HG03064 (cell line): ENCODE measurements around the gene SYNPO2.

ENCODE experiments used
- ATAC-seq: cut with Tn5 transposase; IDR thresholded peaks from one replicate; pipeline ENCODE4 v1.9.1; 2021; ENCODE audit warnings: low read depth; ENCODE audit not compliant: unreplicated experiment

The SYNPO2 gene, protein sequence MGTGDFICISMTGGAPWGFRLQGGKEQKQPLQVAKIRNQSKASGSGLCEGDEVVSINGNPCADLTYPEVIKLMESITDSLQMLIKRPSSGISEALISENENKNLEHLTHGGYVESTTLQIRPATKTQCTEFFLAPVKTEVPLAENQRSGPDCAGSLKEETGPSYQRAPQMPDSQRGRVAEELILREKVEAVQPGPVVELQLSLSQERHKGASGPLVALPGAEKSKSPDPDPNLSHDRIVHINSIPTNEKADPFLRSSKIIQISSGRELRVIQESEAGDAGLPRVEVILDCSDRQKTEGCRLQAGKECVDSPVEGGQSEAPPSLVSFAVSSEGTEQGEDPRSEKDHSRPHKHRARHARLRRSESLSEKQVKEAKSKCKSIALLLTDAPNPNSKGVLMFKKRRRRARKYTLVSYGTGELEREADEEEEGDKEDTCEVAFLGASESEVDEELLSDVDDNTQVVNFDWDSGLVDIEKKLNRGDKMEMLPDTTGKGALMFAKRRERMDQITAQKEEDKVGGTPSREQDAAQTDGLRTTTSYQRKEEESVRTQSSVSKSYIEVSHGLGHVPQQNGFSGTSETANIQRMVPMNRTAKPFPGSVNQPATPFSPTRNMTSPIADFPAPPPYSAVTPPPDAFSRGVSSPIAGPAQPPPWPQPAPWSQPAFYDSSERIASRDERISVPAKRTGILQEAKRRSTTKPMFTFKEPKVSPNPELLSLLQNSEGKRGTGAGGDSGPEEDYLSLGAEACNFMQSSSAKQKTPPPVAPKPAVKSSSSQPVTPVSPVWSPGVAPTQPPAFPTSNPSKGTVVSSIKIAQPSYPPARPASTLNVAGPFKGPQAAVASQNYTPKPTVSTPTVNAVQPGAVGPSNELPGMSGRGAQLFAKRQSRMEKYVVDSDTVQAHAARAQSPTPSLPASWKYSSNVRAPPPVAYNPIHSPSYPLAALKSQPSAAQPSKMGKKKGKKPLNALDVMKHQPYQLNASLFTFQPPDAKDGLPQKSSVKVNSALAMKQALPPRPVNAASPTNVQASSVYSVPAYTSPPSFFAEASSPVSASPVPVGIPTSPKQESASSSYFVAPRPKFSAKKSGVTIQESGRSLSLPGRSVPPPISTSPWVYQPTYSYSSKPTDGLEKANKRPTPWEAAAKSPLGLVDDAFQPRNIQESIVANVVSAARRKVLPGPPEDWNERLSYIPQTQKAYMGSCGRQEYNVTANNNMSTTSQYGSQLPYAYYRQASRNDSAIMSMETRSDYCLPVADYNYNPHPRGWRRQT

DNA sequence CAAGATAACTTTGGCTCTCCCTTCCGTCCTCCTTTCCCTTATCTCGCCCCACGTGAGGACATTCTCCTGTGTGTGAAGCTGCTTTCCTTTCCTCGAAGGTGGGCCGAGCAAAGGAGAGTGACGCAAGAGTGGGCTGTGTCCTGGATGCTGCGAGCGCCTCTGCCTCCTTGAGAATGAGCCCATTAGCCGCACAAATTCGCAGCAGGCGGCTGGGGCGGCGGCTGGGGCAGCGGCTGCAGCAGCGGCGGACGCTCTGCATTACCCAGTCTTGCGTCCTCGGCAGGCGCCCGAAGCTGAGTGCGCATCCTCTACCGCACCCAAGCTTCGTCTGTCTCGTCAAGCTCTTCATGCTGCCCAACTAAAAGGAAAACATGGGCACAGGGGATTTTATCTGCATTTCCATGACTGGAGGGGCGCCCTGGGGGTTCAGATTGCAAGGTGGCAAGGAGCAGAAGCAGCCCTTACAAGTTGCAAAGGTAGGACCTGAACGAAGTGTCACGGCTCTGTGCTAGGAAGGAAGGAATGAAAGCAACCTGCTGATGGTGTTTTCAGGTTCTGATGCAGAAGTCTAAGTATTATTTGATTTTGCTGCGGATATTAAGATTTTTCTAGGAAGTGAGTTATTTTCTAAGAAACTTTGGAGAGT, at the start of gene SYNPO2:
Gene SYNPO2, plus strand, starts transcription at position 189 of the 646 bp plus-strand sequence. Its CDS starts 183 bp downstream, at position 372.
- peak; percentile 62 for ATAC-seq

DNA sequence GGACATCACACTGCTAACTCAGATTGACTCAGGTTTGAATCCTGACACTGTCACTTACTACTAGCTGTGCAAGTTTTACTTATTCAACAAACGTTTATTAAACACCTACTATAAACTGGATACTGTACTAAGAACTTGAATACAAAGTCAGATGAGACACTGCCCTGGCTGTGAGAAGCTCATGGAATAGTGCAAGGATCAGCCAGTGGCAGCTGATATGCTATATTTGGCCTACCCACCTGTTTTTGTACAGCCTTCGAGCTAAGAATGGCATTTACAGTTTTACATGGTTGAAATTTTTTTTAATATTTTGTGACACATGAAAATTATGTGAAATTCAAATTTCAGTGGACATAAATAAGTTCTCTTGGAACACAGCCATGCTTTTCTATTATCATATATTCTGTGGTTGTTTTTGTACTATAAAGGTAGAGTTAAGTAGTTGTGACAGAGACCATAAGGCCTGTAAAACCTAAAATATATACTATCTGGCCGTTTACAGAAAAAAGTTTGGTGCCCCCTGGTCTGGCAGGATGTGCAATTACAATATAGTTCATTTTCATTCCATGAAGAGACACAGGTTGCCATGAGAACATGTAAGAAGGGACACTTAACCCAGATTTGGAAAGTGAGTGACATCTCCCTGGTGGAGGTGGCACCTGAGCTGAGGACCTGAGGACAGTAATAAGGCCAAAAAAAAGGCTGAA, 49.3 kb upstream of the SYNPO2 start:
- ATAC-seq = no peak

DNA sequence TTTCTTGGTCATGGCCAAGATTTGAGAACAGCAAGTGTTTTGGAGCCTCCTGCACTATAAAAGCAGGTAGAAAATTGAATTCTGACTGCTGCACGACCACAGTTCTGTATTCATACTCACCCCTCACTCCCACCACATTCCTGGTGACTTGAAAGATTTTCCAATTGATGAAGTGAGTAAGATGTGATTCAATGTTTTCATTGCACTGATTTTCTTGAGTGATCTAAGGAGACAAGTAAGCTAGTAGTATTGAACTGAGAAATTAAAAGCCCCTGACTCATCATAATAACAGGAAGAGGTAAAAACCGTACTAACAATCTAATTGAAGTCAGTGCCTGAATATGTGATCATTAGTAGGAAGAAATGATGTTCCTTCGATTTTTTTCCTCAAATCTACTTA, 46.6 kb upstream of the SYNPO2 start:
- ATAC-seq = no peak

DNA sequence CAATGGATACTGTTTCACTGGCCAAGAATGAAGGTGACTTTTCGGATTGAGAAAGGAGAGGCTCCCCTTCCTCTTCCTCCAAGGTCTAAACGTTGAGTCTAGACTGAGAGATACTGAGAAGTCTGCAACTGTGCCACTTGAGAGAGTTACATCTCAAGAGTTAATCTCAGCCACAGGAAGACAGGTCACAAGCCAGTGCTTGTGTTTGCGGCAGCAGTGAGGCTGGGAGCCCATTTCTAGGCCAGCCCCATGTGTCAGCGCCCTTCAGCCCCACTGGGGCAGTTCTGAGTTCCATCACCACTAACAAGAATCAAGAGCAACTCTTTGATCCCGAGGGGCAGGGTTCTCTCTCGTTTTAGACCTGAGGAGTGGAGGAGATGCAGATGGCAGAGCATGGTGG, 45.4 kb upstream of the SYNPO2 start:
- ATAC-seq = no peak

DNA sequence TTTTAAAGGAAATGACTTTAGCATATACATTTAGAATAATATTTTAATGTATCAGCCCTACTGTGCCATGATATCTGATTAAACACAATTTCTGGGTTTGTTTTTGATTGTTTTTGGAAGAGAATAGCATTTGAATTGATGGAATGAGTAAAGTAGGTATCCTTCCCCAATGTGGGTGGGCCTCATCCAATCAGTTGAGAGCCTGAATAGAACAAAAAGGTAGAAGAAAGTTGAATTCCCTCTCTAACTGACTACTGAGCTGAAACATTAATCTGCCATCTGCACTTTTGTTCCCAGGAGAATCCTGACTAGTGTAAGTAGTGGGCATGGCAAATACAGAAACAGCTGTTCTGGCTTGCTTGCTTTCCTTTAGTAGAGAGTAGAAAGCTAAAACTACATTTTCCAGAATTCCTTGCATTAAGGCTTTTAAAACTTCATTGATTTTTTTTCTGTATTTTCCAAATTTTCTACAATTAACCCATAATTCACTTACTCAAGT, 43.1 kb upstream of the SYNPO2 start:
- ATAC-seq = no peak

DNA sequence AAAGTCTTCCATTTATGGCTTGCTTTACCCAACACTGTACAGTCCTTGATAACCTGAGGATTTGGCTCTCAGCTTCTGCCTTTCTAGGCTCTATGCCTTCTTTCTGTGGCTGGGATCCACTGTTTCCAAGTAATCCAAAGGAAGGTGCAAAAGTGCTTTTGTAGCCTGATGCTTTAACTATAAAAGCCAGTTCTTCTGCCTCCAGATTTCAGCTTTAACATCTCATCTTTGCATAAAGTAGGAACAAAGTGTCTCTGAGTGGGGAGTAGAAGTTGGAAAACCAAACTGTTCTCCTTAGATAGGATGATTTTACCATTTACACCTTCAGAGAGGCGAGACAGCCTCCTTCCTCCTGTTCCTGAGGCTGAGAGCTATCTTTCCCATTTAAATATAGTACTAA, 41.7 kb upstream of the SYNPO2 start:
- no peak for ATAC-seq

DNA sequence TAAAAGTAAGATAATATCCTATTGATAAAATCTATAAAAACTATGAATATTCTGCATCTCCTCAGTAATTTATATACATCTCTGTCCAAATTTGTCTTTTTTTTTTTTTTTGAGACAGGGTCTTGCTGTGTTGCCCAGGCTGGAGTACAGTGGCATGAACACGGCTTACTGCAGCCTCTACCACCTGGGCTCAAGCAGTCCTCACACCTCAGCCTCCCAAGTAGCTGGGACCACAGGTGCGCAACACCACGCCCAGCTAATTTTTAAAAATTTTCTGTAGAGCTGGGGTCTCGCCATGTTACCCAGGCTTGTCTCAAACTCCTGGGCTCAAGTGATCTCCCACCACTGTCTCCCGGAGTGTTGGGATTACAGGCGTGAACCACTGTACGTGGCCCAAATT, 40.4 kb upstream of the SYNPO2 start:
- no peak for ATAC-seq

DNA sequence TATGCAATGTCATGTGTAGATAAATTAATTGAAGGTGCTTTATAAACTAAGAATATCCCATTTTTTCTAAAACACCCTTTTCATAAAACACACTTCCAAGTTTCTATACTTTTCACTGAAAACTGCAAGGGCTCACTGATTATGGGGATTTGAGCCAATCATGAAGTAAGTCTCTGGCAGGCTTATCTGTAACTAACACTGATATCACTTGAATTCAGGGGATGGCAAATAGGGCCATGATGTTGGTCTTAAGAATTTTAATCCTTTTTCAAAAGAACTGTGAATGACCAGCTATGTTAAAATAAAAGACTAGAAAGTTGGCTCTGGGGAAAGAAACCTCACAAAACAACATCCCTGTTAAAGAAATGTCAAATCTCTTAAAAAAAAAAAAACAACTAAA, 39.8 kb upstream of the SYNPO2 start:
- ATAC-seq = no peak

DNA sequence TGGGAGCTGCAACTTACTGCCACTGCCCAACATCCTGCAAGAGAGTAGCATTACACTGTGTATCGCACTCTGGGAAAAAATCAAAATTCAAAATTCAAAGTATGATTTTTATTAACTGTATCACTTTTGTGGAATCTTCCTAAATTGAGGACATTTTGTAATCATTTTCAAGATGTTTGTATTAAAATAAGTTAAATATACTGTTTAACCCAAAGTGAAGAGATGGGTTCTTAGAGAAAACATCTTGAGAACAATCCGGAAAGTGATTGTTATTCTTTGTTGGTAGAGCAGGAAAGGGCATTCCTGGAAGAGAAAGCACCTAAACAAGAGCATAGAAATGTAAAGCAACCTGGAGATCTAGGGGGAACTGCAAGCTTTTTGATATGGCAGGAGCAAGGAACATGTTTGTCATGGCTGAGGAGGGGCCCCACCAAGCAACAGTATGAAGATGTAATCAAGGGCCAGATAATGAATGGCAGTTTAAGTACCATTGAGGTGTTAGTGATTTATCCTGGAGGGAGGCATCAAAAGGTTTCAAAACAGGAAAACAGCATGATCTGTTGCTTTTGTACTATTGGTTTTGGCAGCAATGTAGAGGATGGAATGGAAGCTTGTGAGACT, 38.7 kb upstream of the SYNPO2 start:
- ATAC-seq = peak; percentile 8

DNA sequence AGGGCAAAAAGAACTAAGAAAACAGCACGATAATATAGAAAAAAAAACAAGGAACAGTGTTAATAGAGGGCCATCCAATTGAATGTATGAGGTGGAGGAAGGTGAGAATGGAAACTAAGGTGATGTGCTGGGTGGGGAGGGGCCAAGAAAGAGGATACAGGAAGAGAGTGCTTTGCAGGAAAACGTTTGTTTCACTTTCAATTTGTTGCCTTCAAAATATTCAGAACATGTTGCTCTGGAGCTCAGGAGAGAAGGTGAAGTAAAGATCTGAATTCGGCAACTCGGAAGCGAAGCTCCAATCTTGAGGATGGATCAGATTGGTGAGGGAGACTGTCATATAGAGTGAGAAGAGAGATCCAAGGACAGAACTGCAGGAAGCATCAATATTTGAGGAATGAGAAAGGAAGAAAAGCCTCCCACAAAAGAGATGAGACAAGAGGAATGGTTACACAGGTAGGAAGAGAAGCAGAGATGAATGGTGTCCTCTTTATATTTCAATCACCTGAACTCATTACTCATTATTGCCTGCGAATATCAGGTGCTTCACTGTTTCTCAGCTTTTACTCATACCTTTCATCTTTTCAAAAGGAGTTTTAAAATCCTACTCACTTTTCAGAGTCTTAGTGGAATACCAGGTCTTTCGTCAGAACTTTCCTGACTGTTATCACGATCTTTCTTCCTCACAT, 38.0 kb upstream of the SYNPO2 start:
- ATAC-seq = peak; percentile 92

DNA sequence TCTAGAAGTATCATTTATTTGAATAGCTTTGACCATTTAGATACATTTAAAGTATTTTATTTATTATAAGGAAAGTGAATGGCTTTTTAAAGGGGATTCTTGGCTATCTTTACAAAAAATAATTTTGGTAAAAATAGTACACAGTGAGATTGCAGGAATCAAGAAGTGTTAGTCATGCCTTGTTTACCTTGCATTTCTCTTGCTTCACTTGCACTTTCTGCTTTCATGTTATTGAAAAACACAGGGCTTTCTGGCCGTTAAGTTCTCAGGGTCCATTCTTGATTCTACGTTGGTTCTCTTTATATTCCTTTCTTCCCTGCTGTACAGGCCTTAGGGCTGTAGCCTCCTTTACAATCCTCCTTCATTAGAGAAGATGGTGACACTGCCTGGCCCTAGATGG, 30.9 kb upstream of the SYNPO2 start:
- no peak for ATAC-seq

DNA sequence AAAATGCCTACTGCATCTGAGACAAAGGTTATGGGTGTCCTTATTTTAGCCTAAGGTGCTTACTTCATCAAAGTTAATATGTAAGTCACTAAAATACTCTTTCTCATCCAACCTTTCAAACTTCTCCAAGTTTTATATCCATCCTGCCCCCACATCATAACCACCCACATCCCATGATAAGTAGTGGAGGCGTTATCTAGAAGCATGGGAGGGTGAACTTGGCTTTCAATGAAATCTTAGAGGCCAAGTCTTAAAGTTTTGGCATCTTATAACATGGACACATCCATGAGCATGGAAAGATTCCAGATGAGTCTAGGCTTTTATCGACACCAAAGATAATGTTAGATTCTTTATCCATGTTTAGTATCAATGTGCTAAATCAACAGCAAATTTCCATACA, 29.9 kb upstream of the SYNPO2 start:
- no peak for ATAC-seq

DNA sequence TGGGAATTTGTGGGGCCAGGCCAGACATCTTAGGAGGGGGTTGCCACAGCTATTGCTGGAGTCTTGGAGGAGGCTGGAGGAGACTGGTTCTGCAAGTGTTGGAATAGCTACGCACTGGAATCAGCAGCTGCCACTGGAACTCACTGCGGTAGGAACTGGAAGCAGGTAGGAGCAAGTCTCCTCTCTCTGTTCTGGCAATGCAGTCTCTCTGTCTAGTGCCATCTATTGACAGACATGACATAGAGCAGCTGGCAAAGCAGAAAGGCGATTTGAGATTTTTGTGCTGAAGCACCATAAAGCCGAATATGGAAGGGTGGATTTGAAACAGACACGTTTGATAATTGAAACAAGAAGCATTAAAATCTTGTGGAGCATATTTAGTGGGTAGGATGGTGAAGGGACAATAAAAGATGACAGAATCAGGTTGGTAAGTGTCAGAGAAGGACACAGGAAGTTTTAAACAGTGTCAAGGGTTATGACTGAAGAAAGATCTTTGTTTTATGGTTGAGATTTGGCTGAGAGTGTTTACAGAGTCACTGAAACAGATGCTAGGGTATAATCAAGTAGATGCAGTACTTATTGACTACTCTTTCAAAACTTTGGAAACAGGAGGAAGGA, 23.5 kb upstream of the SYNPO2 start:
- ATAC-seq = no peak

DNA sequence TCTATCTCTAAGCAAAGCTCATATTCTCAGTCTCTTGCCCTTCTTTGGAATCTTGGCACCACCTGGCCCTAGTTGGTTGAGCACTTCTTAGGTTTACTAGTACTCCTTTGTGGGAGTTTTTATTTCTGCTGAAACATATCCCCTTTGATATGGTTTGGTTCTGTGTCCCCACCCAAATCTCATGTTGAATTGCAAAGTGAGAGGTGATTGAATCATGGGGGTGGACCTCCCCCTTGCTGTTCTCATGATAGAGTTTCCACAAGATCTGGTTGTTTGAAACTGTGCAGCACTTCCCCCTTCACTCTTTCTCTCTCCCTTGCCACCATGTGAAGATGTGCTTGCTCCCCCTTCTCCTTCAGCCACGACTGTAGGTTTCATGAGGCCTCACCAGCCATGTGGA, 22.2 kb upstream of the SYNPO2 start:
- no peak for ATAC-seq

DNA sequence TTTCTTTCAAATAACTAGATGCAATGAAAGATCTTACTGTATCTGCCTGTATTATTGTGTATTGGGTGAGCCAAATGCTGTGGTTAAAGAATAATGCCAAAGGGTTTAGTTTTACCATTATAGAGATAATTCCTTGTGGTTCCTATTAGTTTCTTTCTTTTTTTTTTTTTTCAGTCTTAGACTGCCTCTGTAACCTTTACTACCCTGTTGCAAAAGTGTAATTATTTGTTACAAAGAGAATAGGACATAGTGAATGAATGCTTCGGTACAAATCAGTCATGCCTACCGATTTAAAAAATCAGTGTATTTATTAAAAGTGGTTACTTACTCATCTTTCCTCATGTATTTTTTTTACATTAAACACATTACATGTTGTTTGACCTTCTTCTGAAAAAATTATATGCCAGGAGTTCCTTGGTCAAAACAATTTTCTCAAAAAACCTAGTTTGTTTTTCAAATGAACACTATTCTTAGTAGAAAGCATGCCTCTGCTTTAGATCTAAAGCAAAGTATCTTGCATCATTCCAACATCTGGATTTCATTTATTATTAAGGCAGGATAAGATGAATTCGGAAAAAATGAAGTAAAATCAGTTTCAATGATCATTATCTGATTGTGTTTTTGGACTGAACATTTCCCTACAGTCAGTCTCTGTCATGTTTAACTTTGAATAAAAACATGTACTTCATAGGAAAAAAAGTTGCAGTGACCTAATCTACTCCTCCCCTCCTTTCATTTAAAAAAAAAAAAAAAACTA, 21.2 kb upstream of the SYNPO2 start:
- ATAC-seq = no peak

DNA sequence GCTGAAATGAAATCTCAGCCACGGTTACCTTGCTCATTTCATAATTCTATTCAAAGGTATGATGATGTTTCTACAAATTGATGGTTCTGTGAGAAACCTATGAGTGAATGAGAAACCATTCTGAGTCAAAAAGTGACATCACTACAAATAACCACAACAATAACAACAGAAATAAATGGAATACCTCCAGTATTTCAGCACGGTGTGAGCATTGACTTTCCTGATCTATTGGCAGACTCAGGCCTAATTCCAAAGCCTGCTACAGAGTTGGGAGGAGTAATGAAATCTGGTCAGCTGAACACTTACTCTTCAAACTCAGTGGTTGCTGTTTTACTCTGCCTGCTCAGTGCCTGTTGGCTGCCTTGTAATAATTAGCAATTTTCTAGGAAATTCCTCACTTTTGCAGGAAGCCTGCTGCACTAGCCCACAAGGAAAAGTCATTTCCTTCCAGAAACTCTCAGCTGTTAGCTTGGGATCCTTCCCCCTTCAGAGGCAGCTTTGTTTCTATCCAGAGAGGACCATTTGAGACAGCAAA, 18.8 kb upstream of the SYNPO2 start:
- ATAC-seq = no peak

DNA sequence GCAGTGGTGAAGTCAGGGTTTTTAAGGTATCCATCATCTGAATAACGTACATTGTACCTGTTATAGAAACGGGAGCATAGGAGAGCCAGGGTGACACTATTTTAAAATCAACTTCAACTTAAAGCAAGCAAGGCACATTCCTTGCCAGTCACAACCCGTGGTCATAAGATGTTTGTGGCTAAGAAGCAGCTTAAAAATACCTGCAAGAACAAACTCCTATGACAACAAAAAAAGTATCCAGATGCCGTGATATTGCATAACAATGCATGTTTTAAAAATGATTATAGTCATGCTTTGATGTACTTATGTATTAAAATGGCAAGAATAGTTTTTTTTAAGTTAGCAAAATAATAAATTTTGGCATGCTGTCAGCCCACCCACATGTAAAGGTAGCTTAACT, 16.5 kb upstream of the SYNPO2 start:
- no peak for ATAC-seq
